D721Med (cell line): ENCODE measurements around the gene CC2D2A.

Experiments
- DNase-seq: peaks from one replicate; pipeline ENCODE4 v3.0.0; 2011; ENCODE audit warnings: low spot score; ENCODE audit not compliant: insufficient read length
- FAIRE-seq: peaks from 2 replicates; lab custom pipeline; 2011; peaks lifted over from hg19 to GRCh38; lab: Jason Lieb, UNC
- TF ChIP-seq, protein P1 (sequence below): IDR thresholded peaks from 2 replicates; pipeline ENCODE4 v1.5.1; 2012; ENCODE audit warnings: mild to moderate bottlenecking, control low read depth; ENCODE audit not compliant: insufficient read depth; ENCODE audit errors: missing control alignments

CC2D2A gene

GRCh38 chr4:15525080-15525479 is 55.4 kb downstream of the CC2D2A start:
- FAIRE-seq (no peak), DNase-seq (no peak)
- TF ChIP-seq, protein P1, sequence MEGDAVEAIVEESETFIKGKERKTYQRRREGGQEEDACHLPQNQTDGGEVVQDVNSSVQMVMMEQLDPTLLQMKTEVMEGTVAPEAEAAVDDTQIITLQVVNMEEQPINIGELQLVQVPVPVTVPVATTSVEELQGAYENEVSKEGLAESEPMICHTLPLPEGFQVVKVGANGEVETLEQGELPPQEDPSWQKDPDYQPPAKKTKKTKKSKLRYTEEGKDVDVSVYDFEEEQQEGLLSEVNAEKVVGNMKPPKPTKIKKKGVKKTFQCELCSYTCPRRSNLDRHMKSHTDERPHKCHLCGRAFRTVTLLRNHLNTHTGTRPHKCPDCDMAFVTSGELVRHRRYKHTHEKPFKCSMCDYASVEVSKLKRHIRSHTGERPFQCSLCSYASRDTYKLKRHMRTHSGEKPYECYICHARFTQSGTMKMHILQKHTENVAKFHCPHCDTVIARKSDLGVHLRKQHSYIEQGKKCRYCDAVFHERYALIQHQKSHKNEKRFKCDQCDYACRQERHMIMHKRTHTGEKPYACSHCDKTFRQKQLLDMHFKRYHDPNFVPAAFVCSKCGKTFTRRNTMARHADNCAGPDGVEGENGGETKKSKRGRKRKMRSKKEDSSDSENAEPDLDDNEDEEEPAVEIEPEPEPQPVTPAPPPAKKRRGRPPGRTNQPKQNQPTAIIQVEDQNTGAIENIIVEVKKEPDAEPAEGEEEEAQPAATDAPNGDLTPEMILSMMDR: no peak

DNA sequence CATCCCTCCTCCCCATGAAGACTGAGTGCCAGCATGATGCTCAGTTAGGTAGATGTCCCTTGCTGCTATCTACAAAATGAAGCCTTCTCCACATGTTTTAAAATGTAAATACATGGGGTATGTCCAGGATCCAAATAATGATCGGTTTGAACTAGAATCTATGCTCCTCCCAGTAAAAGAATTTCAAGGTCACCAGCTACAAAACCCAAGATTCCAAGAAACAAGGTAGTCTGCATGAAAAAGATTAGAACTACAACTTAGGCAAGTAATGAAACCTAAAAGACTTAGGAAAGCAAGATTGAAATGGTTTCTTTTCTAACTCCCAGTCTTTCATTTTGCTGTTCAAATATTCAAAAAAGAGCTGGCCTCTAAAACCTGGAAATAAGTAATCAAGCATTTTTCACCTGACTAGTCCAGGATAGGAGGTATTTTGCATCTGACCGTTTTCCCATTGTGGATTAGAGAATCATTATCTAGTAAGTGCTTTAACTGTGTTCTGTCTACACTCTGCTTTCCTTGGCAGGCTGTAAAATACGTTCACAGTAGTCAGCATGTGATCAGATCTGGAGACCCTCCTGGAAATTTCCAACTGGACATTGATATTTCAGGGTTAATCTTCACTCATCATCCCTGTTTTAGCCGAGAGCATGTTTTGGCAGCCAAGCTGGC is 57.4 kb downstream of the CC2D2A start:
- DNase-seq (no peak), FAIRE-seq (no peak)
- TF ChIP-seq, protein P1: no peak

GRCh38 chr4:15531792-15532191 is 62.1 kb downstream of the CC2D2A start:
- DNase-seq (no peak), FAIRE-seq (no peak)
- TF ChIP-seq, protein P1: no peak

DNA sequence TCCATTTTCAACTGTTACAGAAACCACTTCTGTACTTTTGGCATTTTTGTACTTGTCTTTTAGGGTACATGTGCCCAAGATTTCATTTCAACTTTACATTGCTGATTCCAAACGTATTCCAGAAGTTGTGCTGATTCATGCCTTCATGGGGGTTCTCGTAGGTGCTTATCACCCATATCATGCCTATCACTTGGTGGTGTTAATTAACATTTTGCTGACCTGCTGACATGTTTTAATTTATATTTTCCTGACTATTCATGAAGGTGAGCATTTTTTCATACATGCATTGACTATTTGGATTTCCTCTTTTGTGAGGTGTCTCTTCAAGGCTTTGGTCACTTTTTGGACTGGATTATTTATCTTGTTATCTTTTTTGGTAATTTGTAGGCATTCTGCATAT is 64.1 kb downstream of the CC2D2A start:
- TF ChIP-seq, protein P1: no peak
- no peak for DNase-seq
- FAIRE-seq: no peak

DNA sequence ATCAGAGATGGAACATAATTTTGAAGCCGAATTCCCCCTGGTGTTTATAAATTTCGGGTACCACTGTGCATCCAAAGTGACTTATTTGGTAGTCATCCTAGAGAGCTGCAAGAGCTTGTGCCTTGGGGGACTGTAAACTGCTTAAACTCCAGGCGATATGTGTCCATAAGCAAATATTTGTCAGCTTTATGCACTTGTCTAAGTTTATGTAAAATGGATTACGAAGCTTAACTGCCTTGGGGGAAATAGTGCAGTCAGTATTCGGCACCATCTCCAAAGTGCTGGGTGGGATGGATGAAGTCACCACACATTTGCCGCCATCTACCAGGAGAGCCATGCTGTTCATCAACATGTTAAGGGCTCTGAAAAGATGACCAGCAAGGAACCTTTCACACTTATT is 65.9 kb downstream of the CC2D2A start:
- DNase-seq: no peak
- TF ChIP-seq, protein P1: no peak
- no peak for FAIRE-seq

DNA sequence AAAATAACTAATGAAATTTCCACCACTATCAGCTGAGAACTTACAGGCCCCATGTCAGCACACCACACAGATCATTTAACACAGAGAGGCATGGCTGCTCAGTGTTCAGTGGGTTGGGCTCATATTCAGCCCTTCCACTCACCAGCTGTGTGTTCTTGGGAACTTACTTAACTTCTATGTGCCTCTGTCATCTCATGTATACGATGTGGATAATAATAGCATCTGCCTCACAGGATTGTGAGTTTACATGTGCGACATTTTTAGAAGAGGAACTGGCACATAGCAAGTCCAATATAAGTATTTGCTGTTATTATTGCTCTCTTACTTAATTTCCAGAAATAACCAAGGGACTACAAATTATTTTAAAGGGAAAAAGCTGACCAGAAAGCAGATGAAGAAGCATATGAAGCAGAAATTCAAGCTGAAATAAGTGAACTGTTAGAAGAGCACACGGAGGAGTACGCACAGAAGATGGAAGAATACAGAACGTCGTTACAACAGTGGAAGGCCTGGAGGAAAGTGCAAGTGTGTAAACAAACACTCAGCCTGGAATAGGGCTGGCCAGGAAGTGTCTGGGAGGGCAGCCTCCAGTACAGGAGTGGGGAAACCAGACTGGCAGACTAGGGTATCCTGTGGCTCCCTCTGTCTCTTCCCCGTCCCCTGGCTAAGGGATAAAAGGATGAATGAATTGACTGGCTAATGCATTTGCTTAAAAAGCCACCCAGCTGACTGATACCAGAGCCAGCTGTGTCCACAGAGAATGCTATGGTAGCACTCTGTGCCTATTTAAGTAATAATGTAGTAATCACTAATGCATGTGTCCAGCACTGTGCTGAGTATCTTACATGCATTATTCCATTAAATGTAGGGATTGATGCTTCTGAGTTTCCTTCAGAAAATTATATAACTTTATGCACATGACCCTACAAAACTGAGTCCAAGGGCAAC is 67.1 kb downstream of the CC2D2A start:
- FAIRE-seq (peak; percentile 25), DNase-seq (no peak)
- TF ChIP-seq, protein P1: no peak

DNA sequence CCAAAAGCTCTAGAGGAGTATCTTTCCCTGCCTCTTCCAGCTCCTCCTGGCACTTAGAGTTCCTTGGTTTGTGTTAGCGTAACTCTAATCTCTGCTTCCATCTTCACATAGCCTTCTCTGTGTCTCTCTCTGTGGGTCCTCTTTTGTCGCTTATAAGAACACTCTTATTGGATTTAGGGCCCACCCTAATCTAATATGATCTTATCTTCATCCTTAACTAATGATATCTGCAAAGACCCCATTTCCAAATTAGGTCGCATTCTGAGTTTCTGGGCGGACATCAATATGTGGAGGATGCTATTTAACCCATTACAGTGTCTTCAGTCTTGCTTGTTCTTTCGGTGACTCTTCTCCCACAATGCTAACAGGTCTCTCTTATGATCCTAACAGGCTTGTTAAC is 72.3 kb downstream of the CC2D2A start:
- DNase-seq (no peak), FAIRE-seq (no peak)
- TF ChIP-seq, protein P1: no peak
